ENCODE data around the gene ANKRD33B.

DNA sequence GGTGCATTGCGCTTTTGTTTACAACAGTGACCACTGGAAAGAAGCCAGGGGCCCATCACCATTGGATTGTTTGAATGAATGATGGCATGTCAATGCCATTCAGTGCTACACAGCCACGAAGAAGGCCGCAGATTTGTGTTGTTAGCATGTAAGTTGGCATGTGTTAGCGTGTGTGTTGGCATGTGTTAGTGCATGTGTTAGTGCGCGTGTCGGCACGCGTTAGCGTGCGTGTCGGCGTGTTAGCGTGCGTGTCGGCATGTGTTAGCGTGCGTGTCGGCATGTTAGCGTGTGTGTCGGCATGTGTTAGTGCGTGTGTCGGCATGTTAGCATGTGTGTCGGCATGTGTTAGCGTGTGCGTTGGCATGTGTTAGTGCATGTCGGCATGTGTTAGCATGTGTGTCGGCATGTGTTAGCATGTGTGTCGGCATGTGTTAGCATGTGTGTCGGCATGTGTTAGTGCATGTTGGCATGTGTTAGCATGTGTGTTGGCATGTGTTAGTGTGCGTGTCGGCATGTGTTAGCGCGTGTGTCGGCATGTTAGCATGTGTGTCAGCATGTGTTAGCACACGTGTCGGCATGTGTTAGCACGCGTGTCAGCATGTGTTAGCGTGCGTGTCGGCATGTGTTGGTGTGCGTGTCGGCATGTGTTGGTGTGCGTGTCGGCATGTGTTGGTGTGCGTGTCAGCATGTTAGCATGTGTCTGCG, 15.3 kb upstream of the ANKRD33B start:
- TF ChIP-seq, protein P1, sequence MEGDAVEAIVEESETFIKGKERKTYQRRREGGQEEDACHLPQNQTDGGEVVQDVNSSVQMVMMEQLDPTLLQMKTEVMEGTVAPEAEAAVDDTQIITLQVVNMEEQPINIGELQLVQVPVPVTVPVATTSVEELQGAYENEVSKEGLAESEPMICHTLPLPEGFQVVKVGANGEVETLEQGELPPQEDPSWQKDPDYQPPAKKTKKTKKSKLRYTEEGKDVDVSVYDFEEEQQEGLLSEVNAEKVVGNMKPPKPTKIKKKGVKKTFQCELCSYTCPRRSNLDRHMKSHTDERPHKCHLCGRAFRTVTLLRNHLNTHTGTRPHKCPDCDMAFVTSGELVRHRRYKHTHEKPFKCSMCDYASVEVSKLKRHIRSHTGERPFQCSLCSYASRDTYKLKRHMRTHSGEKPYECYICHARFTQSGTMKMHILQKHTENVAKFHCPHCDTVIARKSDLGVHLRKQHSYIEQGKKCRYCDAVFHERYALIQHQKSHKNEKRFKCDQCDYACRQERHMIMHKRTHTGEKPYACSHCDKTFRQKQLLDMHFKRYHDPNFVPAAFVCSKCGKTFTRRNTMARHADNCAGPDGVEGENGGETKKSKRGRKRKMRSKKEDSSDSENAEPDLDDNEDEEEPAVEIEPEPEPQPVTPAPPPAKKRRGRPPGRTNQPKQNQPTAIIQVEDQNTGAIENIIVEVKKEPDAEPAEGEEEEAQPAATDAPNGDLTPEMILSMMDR (IDR thresholded peaks at IDR 0.05), result no peak
- no peak for TF ChIP-seq POLR2A (IDR thresholded peaks at IDR 0.05)
